Activated T-cell treated with anti-CD3 and anti-CD28 coated beads for 48 hours (primary cell): ENCODE results near the gene MCHR1.
"Not testable (repeated sequence)": the region's sequence is repeated elsewhere in the genome, so short reads cannot be mapped to it uniquely, and the experiment has no call there.

Source experiments
- DNase-seq: peaks from one replicate; pipeline ENCODE4 v3.0.0-alpha.2; 2020; ENCODE audit warnings: low read depth

Gene MCHR1

DNA sequence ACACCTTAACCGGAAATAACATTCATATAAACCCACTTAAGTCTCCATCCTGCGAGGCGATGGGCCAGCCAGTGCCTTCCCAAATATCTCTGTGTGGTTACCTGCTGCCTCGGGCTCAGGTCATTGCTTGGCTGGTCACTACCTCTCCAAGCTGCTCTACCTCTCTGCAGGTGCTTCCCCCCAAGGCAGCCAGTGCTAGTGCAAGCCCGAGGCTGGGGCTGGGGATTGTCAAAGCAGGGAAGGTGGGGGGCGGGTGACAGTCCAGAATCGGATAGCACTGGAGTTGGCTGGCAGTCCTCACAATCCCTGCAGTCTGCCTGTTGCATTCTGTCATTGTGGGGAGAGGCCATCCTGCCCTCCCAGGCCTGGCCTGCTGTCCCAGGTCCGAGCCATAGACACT, 11.1 kb downstream of the MCHR1 start:
- no peak for DNase-seq

DNA sequence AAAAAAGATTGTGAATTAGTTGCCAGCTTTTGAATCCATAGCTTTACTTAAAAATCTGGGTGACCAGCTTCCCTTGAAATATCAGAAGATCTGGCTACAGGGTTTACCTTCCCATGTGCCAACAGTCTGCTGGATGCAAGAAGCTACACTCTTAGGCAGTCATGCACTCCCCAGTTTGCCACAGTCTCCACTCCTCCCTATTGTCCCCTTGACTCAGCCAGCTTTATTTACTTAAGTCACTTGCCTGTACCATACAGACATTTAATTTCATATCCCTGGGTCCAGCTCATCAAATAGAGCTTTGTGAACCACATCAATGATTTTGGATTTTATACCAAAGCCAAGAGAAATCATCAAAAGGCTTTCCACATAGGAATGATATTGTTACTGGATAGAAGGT, 12.2 kb downstream of the MCHR1 start:
- no peak for DNase-seq

- DNase-seq, result no peak
Observed at GRCh38 chr22:40694411-40694810, 15.1 kb downstream of the MCHR1 start.

DNA sequence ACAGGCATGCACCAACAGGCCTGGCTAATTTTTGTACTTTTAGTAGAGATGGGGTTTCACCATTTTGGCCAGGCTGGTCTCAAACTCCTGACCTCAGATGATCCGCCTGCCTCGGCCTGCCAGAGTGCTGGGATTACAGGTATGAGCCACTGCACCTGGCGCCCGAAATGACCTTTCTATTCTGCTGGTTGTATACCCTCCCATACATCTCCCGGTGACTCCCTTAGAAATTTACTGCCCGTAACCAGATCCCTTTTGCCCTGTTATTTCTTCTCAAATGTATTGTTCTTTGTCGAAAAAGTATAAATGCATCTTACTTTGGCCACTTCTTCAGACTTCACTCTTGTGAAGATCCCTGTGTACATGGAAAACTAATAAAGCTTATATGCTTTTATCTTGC, 22.0 kb downstream of the MCHR1 start:
- no peak for DNase-seq

- no peak for DNase-seq
Observed at GRCh38 chr22:40703174-40703573, 23.9 kb downstream of the MCHR1 start.

DNA sequence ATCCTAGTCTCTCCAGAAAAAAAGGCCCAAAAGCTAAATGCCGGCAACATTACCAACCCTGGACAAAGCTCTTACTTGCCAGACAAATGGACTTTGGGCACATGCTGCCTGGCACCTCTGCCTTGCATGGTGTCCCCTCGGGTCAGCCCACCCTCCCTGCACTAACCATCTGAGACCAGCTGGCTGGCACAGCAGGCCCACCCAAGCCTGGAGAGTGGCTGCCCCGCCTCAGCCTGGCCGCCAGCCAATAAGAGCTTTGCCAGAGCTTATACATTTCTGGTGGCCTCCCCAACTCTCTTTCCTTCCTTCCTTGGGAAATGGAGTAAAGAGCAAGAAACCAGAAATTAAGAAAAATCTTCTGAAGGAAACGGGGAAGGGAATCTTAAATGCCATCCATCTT, 24.5 kb downstream of the MCHR1 start:
- DNase-seq, result no peak

DNA sequence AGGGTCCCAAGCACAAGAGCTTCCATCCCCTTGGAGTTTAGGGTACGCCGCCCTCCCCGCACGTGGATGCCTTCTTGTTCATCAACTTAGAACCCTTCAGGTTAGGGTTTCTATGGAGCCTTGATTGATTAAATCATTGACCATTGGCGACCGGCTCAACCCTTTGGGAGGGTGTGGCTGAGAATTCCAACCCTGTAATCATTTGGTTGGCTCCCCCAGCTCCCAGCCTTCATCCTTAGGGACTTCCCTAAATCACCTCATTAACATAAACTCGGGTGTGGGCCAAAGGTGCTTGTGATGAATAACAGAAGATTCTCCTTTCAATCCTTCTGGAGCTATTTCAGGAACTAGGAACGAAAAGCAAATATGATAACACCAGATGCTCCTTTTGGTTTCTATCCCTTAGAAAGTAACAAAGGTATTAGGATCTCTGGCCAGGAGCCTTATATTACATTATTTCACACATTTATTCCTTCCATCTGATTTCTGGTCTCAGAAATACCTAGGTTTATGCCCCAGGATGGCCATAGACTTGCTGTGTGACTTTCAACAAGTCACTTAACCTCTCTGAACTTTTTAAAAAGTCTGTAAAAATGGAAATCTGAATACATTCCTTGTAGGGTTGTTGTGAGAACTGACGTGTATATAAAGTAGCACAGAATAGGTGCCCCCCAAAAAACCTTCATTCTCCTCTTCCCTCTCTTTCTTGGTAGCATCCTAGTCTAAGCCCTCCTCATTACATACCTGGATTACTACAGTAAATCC, 26.8 kb downstream of the MCHR1 start:
- DNase-seq, result no peak

DNA sequence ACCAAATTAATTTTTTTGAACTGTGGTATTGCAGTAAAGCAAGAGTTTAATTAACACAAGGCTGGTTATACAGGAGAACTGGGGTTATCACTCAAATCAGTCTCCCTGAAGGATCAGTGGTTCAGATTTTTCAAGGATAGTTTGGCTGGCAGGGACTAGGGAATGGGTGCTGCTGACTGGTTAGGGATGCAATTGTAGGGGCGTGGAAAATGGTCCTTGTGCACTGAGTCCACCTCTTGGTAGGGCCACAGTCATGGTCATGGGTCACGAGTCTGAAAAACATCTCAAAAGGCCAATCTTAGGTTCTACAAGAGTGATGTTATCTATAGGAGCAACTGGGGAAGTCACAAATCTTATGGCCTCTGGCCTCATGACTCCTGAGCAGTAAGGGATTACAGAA, 27.9 kb downstream of the MCHR1 start:
- DNase-seq, result no peak

- no peak for DNase-seq
Observed at GRCh38 chr22:40708177-40708576, 28.9 kb downstream of the MCHR1 start.

DNA sequence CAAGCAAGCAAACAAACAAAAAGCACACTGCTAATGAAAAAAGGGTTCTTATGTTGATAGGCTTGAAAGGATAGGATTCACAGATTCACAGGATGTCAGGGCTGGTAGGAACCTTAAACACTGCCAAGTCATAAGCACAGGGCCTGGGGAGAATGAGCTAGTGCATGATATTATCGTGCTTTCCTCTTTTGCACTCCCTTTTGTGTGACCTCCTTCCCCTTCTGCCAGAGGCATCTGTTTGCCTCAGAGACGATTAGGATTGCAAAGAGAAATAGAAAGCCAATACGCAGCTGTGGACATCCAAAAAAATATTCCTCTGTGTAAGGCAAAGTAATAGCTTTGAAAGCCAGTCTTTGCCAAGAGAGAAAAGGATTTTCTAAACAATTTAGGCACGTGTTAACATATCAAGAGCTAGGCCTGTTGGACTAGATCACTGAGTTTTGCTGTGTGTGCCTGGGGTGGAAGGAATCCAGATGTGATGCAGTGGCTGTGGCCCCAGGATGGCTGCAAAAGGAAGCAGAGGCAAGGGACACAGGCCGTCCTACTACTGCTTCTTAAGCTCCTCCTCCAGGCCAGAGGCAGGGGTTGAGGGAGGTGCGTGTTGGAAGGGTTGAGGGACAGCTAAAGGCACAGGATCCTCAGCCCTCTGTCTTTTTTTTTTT, 30.6 kb downstream of the MCHR1 start:
- no peak for DNase-seq

GRCh38 chr22:40712311-40712710, 33.0 kb downstream of the MCHR1 start:
- no peak for DNase-seq

DNA sequence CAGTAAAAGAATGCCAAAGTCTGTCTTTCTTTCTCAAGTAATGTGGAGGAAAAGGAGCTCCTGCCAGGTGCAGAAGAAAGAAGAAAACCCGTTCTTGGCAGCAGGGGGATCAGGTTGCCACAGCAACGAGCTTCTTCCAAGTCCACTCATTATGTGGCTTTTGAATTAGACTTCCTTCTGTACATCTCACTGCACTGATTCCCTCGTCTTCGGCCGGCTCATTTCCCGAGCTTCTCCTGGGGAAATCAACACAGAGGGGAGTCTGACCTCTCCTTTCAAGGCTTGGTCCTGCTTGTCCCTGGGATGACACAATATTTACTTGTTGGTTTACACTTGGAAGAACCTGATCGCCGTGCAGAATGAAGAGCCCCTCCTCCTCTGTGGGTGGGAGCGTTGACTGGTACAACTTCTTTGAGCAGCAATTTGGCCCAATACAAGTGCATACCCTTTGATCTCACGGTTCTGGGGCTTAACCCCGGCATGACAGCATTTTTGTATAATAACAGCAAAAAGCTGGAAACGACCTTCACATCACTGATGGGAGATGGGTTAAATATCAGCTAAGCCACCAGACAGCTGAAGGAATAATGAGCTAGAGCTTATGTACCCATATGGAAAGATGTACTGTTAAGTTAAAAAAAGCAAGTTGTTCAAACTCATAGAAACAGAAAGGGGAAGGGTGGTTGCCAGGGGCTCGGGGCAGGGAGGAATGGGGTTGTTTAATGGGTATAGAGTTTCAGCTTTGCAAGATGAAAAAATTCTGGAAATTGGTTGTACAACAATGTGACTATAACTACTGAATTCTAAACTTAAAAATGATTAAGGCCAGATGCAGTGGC, 35.4 kb downstream of the MCHR1 start:
- DNase-seq, result no peak

DNA sequence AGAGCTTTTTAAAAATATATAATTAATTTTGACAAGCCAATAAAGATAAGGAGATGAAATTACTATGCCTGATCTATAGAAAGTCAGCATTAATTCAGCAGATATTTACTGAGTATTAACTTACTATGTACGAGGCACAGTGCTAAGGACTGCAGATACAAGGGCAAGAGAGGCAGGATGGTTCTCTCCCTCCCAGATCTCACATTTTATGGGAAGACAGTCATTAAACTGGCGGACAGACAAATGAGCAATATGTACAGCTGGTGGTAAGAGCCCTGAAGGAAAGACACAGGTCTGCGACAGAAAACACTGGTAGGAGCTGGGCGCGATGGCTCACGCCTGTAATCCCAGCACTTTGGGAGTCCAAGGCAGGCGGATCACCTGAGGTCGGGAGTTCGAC, 36.8 kb downstream of the MCHR1 start:
- DNase-seq, result no peak

GRCh38 chr22:40717657-40718056, 38.4 kb downstream of the MCHR1 start:
- DNase-seq, result not testable (repeated sequence)

GRCh38 chr22:40718250-40719204, 39.2 kb downstream of the MCHR1 start:
- no peak for DNase-seq

DNA sequence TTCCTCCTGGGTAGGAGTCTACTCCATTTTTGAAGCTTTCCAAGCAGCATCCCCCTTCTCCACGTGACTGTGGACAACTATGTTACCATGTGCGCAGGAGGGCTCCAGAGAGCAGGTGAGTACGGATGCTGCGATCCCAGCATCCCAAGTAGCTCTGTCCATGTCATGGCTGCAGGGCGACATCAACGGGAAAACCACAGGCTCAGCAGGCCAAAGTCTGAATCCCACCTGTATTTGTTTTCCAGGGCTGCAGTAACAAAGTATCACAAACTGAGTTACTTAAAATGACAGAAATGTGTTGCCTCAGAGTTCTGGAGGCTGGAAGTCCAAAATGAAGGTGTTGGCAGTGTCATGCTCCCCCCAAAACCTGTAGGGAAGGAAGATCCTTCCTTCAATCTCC, 40.3 kb downstream of the MCHR1 start:
- no peak for DNase-seq

DNA sequence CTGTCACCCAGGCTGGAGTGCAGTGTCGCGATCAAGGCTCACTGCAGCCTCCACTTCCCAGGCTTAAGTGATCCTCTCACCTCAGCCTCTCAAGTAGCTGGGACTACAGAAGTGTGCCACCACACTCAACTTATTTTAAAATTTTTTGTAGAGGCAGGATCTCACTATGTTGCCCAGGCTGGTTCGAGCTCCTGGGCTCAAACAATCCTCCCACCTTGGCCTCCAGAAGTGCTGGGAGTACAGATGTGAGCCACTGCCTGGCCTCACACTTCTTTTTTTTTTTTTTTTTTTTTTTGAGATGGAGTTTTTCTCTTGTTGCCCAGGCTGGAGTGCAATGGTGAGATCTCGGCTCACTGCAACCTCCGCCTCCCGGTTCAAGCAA, 40.9 kb downstream of the MCHR1 start:
- DNase-seq, result not testable (repeated sequence)

DNA sequence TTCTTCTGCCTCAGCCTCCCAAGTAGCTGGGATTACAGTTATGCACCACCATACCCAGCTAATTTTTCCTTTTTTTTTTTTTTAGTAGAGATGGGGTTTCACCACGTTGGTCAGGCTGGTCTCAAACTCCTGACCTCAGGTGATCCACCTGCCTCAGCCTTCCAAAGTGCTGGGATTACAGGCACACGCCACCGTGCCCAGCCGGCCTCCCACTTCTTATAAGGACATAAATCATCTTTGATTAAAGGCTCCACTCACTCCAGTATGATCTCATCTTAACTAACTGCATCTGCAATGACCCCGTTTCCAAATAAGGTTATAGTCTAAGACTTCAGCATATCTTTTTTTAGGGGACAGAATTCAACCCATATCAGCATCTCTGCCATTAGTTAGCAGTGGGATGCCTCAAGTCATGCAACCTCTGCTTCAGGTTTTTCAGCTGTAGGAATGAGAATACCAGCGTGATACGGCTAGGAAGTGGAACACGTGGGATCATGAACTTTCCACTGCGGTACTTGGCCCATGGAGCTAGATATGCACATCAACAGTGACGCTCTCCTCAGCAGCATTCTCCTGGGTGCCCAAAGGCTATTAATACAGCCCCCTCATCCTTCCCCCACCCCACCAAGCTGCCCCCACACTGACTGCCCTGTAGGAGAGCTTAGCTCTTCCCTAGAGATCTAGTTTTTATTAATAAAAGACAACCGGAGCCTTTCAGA, 41.4 kb downstream of the MCHR1 start:
- DNase-seq, result no peak

- DNase-seq, result no peak
Observed at GRCh38 chr22:40721266-40721665, 42.0 kb downstream of the MCHR1 start.

GRCh38 chr22:40723396-40723933, 44.2 kb downstream of the MCHR1 start:
- DNase-seq, result no peak

GRCh38 chr22:40726514-40726913, 47.2 kb downstream of the MCHR1 start:
- no peak for DNase-seq
